OCI-LY1 (cell line): Measurements from ENCODE around the gene TAS2R7.

ENCODE experiments used
- H2AFZ ChIP-seq: fragments of 200-600 bp; sonication (generic), shearing (Covaris generic); 2 replicates; pipeline ENCODE4 v1.6.0; 2014; ENCODE audit warnings: antibody characterized with exemption, mild to moderate bottlenecking, low read length
- H3F3A ChIP-seq: fragments of 200-600 bp; sonication (generic), shearing (Covaris generic); 2 replicates; pipeline ENCODE4 v1.6.0; 2014; ENCODE audit warnings: mild to moderate bottlenecking, antibody characterized with exemption, low read length, moderate library complexity; ENCODE audit not compliant: insufficient read depth
- H3K27ac ChIP-seq: fragments of 200-600 bp; sonication (generic); 2 replicates; pipeline ENCODE4 v1.5.1; 2014; ENCODE audit warnings: low read length, mixed run types, mild to moderate bottlenecking, low read depth; ENCODE audit not compliant: poor library complexity, severe bottlenecking
- H3K27me3 ChIP-seq: fragments of 200-600 bp; sonication (generic); 2 replicates; pipeline ENCODE4 v1.6.0; 2014; ENCODE audit warnings: antibody characterized with exemption, mild to moderate bottlenecking, low read length, moderate library complexity; ENCODE audit not compliant: insufficient read depth
- H3K36me3 ChIP-seq: fragments of 200-600 bp; sonication (generic); 2 replicates; pipeline ENCODE4 v1.6.1; 2014; ENCODE audit warnings: mild to moderate bottlenecking, antibody characterized with exemption, low read length, moderate library complexity, mixed read lengths; ENCODE audit not compliant: insufficient read depth
- H3K4me1 ChIP-seq: fragments of 200-600 bp; sonication (generic); 2 replicates; pipeline ENCODE4 v1.5.1; 2014; ENCODE audit warnings: mild to moderate bottlenecking, low read length, moderate library complexity; ENCODE audit not compliant: insufficient read depth, severe bottlenecking
- H3K4me2 ChIP-seq: fragments of 200-600 bp; sonication (generic), shearing (Covaris generic); 2 replicates; pipeline ENCODE4 v1.6.1; 2014; ENCODE audit warnings: low read length
- H3K4me3 ChIP-seq: fragments of 200-600 bp; sonication (generic); 2 replicates; pipeline ENCODE4 v1.5.1; 2014; ENCODE audit warnings: low read length, low read depth, mild to moderate bottlenecking, mixed read lengths; ENCODE audit not compliant: poor library complexity, severe bottlenecking
- H3K79me2 ChIP-seq: fragments of 200-600 bp; shearing (Covaris generic); 2 replicates; pipeline ENCODE4 v1.6.1; 2016; ENCODE audit warnings: mixed run types, low read length, mixed read lengths; ENCODE audit not compliant: insufficient read depth
- H3K9ac ChIP-seq: fragments of 200-600 bp; sonication (generic), shearing (Covaris generic); 2 replicates; pipeline ENCODE4 v1.6.1; 2014; ENCODE audit warnings: mild to moderate bottlenecking, low read length, mixed read lengths
- H3K9me2 ChIP-seq: fragments of 200-600 bp; sonication (generic), shearing (Covaris generic); 2 replicates; pipeline ENCODE4 v1.6.1; 2014; ENCODE audit warnings: low read depth, mild to moderate bottlenecking, low read length, mixed read lengths
- H3K9me3 ChIP-seq: fragments of 200-600 bp; shearing (Covaris generic); 2 replicates; pipeline ENCODE4 v1.6.1; 2014; ENCODE audit warnings: low read length, mixed read lengths
- H4K20me1 ChIP-seq: fragments of 200-600 bp; sonication (generic), shearing (Covaris generic); 2 replicates; pipeline ENCODE4 v1.6.0; 2016; ENCODE audit warnings: mild to moderate bottlenecking, low read length; ENCODE audit not compliant: insufficient read depth
- CTCF ChIP-seq: fragments of 200-600 bp; sonication (generic), shearing (Covaris generic); IDR thresholded peaks from 2 replicates; pipeline ENCODE4 v1.5.1; 2017; ENCODE audit warnings: mild to moderate bottlenecking, antibody characterized with exemption, low read length, moderate library complexity, mixed read lengths
- EZH2 ChIP-seq: fragments of 200-600 bp; sonication (generic), shearing (Covaris generic); IDR thresholded peaks from 2 replicates; pipeline ENCODE4 v1.8.0; 2017; ENCODE audit warnings: borderline replicate concordance, mixed run types, mild to moderate bottlenecking, antibody characterized with exemption, low read length, moderate library complexity, mixed read lengths

Gene TAS2R7

GRCh38 chr12:10802587-10802986 lies at the start of gene TAS2R7:
Gene TAS2R7, minus strand, starts transcription at chr12:10802627. Its CDS starts 57 bp downstream, at chr12:10802570.
- TF ChIP-seq CTCF (no peak), EZH2 (no peak)
- Histone ChIP-seq H3K4me2 (no peak within 1 kb of the TSS), H3K4me3 (no peak within 1 kb of the TSS), H3K27me3 (0 out of 2 replicates have a peak, but pooled peaks cover 5% of the 10 kb centered on the region), H3K9ac (no peak within 1 kb of the TSS), H3F3A (no peaks in the 10 kb centered on the region), H3K79me2 (no peaks in the 10 kb centered on the region), H3K27ac (no peak within 1 kb of the TSS), H3K36me3 (no peaks in the 10 kb centered on the region), H4K20me1 (no peaks in the 10 kb centered on the region), H3K9me3 (no peaks in the 10 kb centered on the region), H3K9me2 (no peaks in the 10 kb centered on the region; the same call in 1 of the 2 replicates), H3K4me1 (no peaks in the 10 kb centered on the region), H2AFZ (no peak within 1 kb of the TSS)

GRCh38 chr12:10851243-10851858 lies 48.9 kb upstream of the TAS2R7 start:
- Histone ChIP-seq H3K27me3 (no peaks in the 10 kb centered on the region), H3K27ac (no peak overlapping the region), H3K9ac (no peak overlapping the region), H3K4me2 (no peak overlapping the region), H3F3A (no peaks in the 10 kb centered on the region), H3K4me1 (no peaks in the 10 kb centered on the region), H3K36me3 (no peaks in the 10 kb centered on the region; the same call in 1 of the 2 replicates), H3K9me3 (peaks cover 4% of the 10 kb centered on the region; the same call in 1 of the 2 replicates), H3K4me3 (no peak overlapping the region), H2AFZ (no peak overlapping the region), H3K79me2 (no peaks in the 10 kb centered on the region), H4K20me1 (no peaks in the 10 kb centered on the region), H3K9me2 (no peaks in the 10 kb centered on the region)
- TF ChIP-seq EZH2 (no peak), CTCF (no peak)

- no peak for TF ChIP-seq CTCF
- no peak for TF ChIP-seq EZH2
- no peaks in the 10 kb centered on the region for H3F3A ChIP-seq
- H3K9me3 ChIP-seq, result no peaks in the 10 kb centered on the region
- H3K4me2 ChIP-seq, result no peak within 1 kb of the TSS
- H3K36me3 ChIP-seq, result no peaks in the 10 kb centered on the region; the same call in 1 of the 2 replicates
- H3K9ac ChIP-seq, result no peak within 1 kb of the TSS
- H3K79me2 ChIP-seq, result no peaks in the 10 kb centered on the region
- no peaks in the 10 kb centered on the region for H3K9me2 ChIP-seq
- H3K27me3 ChIP-seq, result no peaks in the 10 kb centered on the region
- H3K4me3 ChIP-seq, result no peak within 1 kb of the TSS
- no peaks in the 10 kb centered on the region for H3K4me1 ChIP-seq
- no peaks in the 10 kb centered on the region for H4K20me1 ChIP-seq
- H2AFZ ChIP-seq, result no peak within 1 kb of the TSS
- no peak within 1 kb of the TSS for H3K27ac ChIP-seq
These were observed 47.0 kb upstream of the TAS2R7 start, which contains the start of gene PRR4 for GRCh38 chr12:10849425-10849878. Gene PRR4, minus strand, starts transcription at chr12:10849475. Its CDS starts 38 bp downstream, at chr12:10849437.
